ENCODE results near the gene ZCCHC7.

GRCh38 chr9:37180138-37180537, 59.8 kb downstream of the ZCCHC7 start:
- TF ChIP-seq EZH2 (IDR thresholded peaks at IDR 0.05; ENCODE audit: borderline replicate concordance, low read length), result no peak
- TF ChIP-seq CTCF (conservative IDR thresholded peaks at IDR 0.05 in 1 of 2, IDR thresholded peaks at IDR 0.05 in 1 of 2; ENCODE audit: extremely low read depth in 1 of 2, insufficient read depth in 1 of 2, low read depth in 1 of 2, low read length in 2 of 2), result no peak

Data from mammary epithelial cell (primary cell).